Effector memory CD4-positive, alpha-beta T cell (primary cell): ENCODE results near the gene DMPK.

Source experiments
- DNase-seq, 3 donors: peaks; one replicate each; pipeline ENCODE4 v3.0.0-alpha.2; 2020
- H3K27ac ChIP-seq: 2 replicates; pipeline ENCODE4 v1.7.0; 2013; ENCODE audit warnings: mild to moderate bottlenecking, low read length, moderate library complexity; ENCODE audit not compliant: insufficient read depth, poor library complexity, severe bottlenecking
- H3K27me3 ChIP-seq: replicated peaks from 2 replicates; pipeline ENCODE4 v1.7.0; 2013; ENCODE audit warnings: mild to moderate bottlenecking, low read length; ENCODE audit not compliant: insufficient read depth, control insufficient read depth, poor library complexity, severe bottlenecking
- H3K36me3 ChIP-seq: 2 replicates; pipeline ENCODE4 v1.7.0; 2013; ENCODE audit warnings: mild to moderate bottlenecking, low read length, moderate library complexity; ENCODE audit not compliant: control insufficient read depth, insufficient read depth
- H3K4me1 ChIP-seq: 2 replicates; pipeline ENCODE4 v1.7.0; 2013; ENCODE audit warnings: low read length, mild to moderate bottlenecking; ENCODE audit not compliant: control insufficient read depth, insufficient read depth, poor library complexity, severe bottlenecking
- H3K4me3 ChIP-seq: 2 replicates; pipeline ENCODE4 v1.7.0; 2013; ENCODE audit warnings: low read length, low read depth, mild to moderate bottlenecking; ENCODE audit not compliant: insufficient read depth, poor library complexity, severe bottlenecking
- H3K9me3 ChIP-seq: 2 replicates; pipeline ENCODE4 v1.7.0; 2013; ENCODE audit warnings: mild to moderate bottlenecking, low read length, moderate library complexity; ENCODE audit not compliant: control insufficient read depth

The DMPK gene

GRCh38 chr19:45789035-45789786 lies 6.9 kb upstream of the DMPK start:
- DNase-seq = no peak
- Histone ChIP-seq H3K27ac (no peak overlapping the region), H3K9me3 (no peaks in the 10 kb centered on the region), H3K27me3 (no peaks in the 10 kb centered on the region), H3K36me3 (peaks cover 19% of the 10 kb centered on the region), H3K4me1 (peaks cover 28% of the 10 kb centered on the region), H3K4me3 (no peak overlapping the region)

DNA sequence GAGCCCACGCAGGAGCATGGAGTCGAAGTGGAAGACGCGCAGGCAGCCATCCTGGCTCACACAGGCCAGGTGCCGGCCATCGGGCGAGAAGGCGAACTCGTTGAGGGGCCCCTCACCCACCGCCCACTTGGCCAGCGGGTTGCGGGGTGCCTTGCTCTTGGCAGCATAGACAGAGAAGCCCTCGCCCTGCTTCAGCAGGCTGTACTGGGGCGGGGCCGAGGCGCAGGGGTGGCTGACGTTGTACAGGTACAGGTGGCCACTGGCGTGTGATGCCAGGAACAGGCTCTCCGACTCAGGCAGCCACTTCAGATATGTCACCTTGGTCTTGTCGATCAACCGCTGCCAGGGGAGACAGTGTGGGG lies 4.2 kb upstream of the DMPK start:
- H3K4me1 ChIP-seq = peaks cover 11% of the 10 kb centered on the region
- H3K36me3 ChIP-seq = peaks cover 19% of the 10 kb centered on the region
- DNase-seq = no peak
- no peak overlapping the region for H3K4me3 ChIP-seq
- no peak overlapping the region for H3K27ac ChIP-seq
- no peaks in the 10 kb centered on the region for H3K9me3 ChIP-seq
- H3K27me3 ChIP-seq = no peaks in the 10 kb centered on the region

GRCh38 chr19:45785781-45786532 lies 3.7 kb upstream of the DMPK start:
- H3K9me3 ChIP-seq = no peaks in the 10 kb centered on the region
- no peak overlapping the region for H3K27ac ChIP-seq
- no peaks in the 10 kb centered on the region for H3K27me3 ChIP-seq
- peaks cover 5% of the 10 kb centered on the region for H3K4me1 ChIP-seq
- peaks cover 19% of the 10 kb centered on the region for H3K36me3 ChIP-seq
- DNase-seq = no peak
- H3K4me3 ChIP-seq = no peak overlapping the region

DNA sequence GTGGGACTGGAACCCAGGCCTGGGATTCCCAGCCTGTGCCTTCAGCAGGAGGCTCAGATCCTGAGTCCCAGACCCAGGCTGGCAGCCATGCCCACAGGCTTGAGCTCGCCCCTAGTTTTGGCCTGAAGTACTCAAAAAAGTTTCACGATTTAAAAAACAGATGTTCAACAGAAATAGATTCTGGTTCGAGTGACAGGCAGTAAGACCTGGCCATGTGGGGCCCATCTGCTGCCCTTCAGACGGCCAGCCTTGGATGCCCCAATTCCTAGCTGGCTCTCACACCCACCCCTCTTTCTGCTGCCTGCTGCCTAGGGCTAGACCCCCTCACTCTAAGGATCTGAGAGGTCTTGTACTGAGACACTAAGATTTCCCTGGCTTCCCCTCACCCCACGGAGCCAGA lies 2.8 kb upstream of the DMPK start:
- Histone ChIP-seq H3K27ac (no peak overlapping the region), H3K9me3 (no peaks in the 10 kb centered on the region), H3K4me1 (no peaks in the 10 kb centered on the region), H3K4me3 (no peak overlapping the region), H3K36me3 (peaks cover 19% of the 10 kb centered on the region), H3K27me3 (peaks cover 4% of the 10 kb centered on the region)
- no peak for DNase-seq

DNA sequence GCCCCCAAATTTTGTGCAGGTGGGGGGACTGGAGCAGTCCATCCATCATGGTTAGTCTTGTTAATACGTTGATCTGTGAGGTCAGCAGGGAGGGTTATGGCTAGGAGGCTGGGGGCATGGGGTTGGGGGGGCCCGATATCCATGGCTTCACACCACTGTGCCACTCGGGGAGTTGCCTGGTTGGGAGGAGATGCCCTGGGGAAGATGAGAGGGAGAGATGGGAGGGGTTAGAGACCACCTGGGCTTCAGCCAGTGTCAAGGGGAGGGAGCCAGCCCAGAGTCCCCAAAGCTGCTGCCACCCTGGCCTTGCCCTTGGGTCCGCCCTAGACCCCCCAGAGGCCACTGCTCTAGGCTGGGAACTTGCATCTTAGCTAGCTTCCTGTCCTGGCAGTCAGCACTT lies 1.8 kb upstream of the DMPK start:
- Histone ChIP-seq H3K36me3 (peaks cover 16% of the 10 kb centered on the region), H3K27ac (no peak overlapping the region), H3K4me3 (no peak overlapping the region), H3K4me1 (peaks cover 8% of the 10 kb centered on the region), H3K9me3 (no peaks in the 10 kb centered on the region), H3K27me3 (peaks cover 9% of the 10 kb centered on the region)
- DNase-seq = no peak

DNA sequence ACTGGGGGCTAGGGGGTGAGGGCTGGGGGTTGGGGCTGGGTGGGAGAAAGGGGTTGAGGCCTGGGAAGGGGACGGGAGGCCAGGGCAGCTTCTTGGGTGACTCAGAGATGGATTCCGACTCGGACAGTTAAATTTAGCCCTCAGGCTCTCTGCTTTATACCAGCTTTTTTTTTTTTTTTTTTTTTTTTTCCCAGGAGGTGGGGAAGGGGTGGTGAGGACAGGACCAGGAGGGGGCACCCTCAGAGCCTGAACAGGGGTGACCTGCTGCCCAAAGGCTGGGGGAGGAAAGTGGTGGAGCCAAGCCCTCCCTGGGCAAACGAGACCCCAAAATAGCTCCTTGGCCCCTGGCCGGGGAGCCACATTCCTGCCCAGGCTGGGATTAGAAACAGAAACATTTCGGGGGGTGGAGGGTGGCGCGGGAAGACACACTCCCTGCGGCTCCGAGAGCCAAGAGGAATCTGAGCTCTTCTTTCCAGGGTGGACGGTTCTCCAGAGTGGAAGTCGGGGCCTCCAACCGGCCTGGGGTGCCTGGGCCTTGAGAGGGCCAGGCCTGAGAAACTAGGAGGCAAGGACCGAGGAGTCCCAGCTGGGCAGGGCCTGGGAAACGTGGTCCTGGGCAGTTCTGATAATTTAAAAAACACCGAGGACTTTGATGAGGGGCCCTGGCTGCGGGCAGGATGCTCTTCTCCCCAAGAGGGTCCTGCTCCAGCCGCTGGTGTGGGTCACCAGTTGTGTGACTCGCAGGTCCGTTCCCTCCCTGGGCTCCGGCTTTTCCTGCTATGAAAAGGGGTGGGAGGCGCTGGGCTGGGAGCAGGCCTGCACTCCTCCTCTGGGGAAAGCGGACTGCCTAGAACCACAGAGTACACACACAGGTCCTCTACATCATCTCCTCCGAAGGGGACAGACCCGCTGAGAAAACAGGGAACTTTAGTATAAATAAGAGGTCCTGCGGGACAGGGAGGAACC lies 813 bp upstream of the DMPK start:
- peaks cover 9% of the 10 kb centered on the region for H3K27me3 ChIP-seq
- peaks cover 14% of the 10 kb centered on the region for H3K4me1 ChIP-seq
- peaks cover 10% of the 10 kb centered on the region for H3K36me3 ChIP-seq
- no peak overlapping the region for H3K4me3 ChIP-seq
- no peak overlapping the region for H3K27ac ChIP-seq
- no peaks in the 10 kb centered on the region for H3K9me3 ChIP-seq
- no peak for DNase-seq

DNA sequence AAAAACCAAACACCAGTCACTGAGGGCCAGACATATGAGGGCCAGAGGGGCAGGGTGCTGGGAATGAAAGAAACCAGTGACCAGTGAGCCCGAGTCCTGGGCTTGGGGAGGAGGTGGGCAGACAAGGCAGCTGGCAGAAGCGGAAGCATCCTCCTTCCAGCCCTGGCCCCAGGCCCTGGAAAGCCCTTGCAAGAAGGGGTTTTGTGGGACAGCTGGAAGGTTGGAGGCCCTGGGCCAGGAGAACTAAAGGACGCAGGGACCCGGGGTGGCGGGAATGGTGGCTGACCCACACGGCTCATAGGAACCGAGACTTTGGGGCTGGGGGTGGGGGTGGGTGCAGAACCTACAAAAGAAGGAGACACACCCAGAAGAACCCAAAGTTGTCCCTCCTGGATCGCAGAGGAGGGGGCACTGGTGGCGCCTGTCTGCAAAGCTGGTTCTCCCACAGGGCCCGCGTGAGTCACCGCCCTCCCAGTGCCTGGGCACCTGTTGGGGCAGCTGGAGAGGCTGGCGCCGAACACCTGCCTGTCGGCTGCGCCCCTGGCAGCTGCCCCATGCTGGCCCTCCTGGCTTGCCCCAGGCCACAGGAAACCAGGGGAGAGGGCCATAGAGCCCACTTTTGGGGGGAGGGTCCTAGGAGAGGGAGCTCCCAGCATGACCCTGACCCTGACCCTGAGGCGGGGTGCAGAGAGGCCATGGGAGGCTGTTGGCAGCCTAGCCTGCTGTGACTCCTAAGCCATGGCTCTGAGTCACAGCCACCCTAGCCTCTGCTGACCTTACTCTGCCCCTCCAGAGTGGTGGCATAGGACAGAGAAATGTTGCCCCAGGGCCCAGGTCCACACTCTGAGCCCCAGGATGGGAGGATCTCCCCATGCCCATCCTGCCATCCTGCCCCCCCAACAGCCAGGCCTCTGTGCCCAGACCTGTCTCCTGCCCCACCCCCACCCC lies 802 bp downstream of the DMPK start:
- Histone ChIP-seq H3K4me1 (peaks cover 14% of the 10 kb centered on the region), H3K36me3 (peaks cover 4% of the 10 kb centered on the region), H3K4me3 (no peak overlapping the region), H3K27me3 (peaks cover 9% of the 10 kb centered on the region), H3K9me3 (no peaks in the 10 kb centered on the region), H3K27ac (no peak overlapping the region)
- DNase-seq = no peak

- DNase-seq = no peak
- peaks cover 14% of the 10 kb centered on the region for H3K4me1 ChIP-seq
These were observed 1.7 kb downstream of the DMPK start for GRCh38 chr19:45780448-45781213.

GRCh38 chr19:45780146-45780447 lies 2.2 kb downstream of the DMPK start:
- Histone ChIP-seq H3K36me3 (no peaks in the 10 kb centered on the region), H3K9me3 (no peaks in the 10 kb centered on the region), H3K4me3 (no peak overlapping the region)

More at GRCh38 chr19:45780448-45781213, 1.7 kb downstream of the DMPK start:
- H3K27ac ChIP-seq = no peak overlapping the region
- H3K9me3 ChIP-seq = no peaks in the 10 kb centered on the region
- peaks cover 9% of the 10 kb centered on the region for H3K27me3 ChIP-seq
- no peak overlapping the region for H3K4me3 ChIP-seq
- no peaks in the 10 kb centered on the region for H3K36me3 ChIP-seq

More at GRCh38 chr19:45780146-45780447, 2.2 kb downstream of the DMPK start:
- peaks cover 14% of the 10 kb centered on the region for H3K4me1 ChIP-seq
- no peak overlapping the region for H3K27ac ChIP-seq
- peaks cover 9% of the 10 kb centered on the region for H3K27me3 ChIP-seq
- DNase-seq = no peak
